OCI-LY7 (cell line): ENCODE results near the gene DCAF5. TPM values are rescaled to one million over a fixed set of nuclear protein-coding genes. Genes with fewer than 3 reads are reported as not detected.

ENCODE experiments used
- BruUV-seq: library from RNA; stranded (reverse); fragments of 400-500 nt; replicated peaks from 2 replicates; lab custom pipeline; 2021; lab: Mats Ljungman, UMichigan
- CTCF ChIA-PET: fragments of 300-600 bp; sonication (Branson Sonifier 250); formaldehyde crosslinking; loops from one replicate; lab custom pipeline; 2022; ENCODE audit warnings: antibody characterized with exemption; ENCODE audit not compliant: unreplicated experiment; lab: Charles Lee
- POLR2A ChIA-PET: fragments of 300-600 bp; sonication (Branson Sonifier 250); formaldehyde crosslinking; loops from one replicate; lab custom pipeline; 2022; ENCODE audit warnings: antibody characterized with exemption; lab: Charles Lee
- DNase-seq: peaks from one replicate; pipeline ENCODE4 v3.0.0-alpha.2; 2015; ENCODE audit warnings: low spot score
- H2AFZ ChIP-seq: fragments of 200-600 bp; sonication (generic), shearing (Covaris generic); 2 replicates; pipeline ENCODE4 v1.6.1; 2014; ENCODE audit warnings: mild to moderate bottlenecking, antibody characterized with exemption, low read length, moderate library complexity
- H3K27ac ChIP-seq: fragments of 200-600 bp; sonication (generic); 2 replicates; pipeline ENCODE4 v1.5.1; 2014; ENCODE audit warnings: mixed run types, low read depth, mild to moderate bottlenecking, moderate library complexity, low read length, inconsistent platforms; ENCODE audit not compliant: poor library complexity, severe bottlenecking
- H3K36me3 ChIP-seq: fragments of 200-600 bp; sonication (generic); 2 replicates; pipeline ENCODE4 v1.6.1; 2014; ENCODE audit warnings: mild to moderate bottlenecking, antibody characterized with exemption, low read length, moderate library complexity, mixed read lengths; ENCODE audit not compliant: insufficient read depth
- H3K4me1 ChIP-seq: fragments of 200-600 bp; sonication (generic); 2 replicates; pipeline ENCODE4 v1.5.1; 2014; ENCODE audit warnings: mild to moderate bottlenecking, low read length; ENCODE audit not compliant: insufficient read depth, poor library complexity, severe bottlenecking
- H3K4me2 ChIP-seq: fragments of 200-600 bp; sonication (generic); 2 replicates; pipeline ENCODE4 v1.6.1; 2014; ENCODE audit warnings: mild to moderate bottlenecking, low read length
- H3K4me3 ChIP-seq: fragments of 200-600 bp; sonication (generic); 2 replicates; pipeline ENCODE4 v1.5.1; 2014; ENCODE audit warnings: mild to moderate bottlenecking, low read depth, low read length; ENCODE audit not compliant: poor library complexity, severe bottlenecking
- H3K79me2 ChIP-seq: fragments of 200-600 bp; sonication (generic); 2 replicates; pipeline ENCODE4 v1.6.1; 2016; ENCODE audit warnings: low read depth, mild to moderate bottlenecking, low read length, moderate library complexity, mixed read lengths; ENCODE audit not compliant: insufficient read depth
- H3K9me2 ChIP-seq: fragments of 200-600 bp; sonication (generic); 2 replicates; pipeline ENCODE4 v1.6.1; 2016; ENCODE audit warnings: mild to moderate bottlenecking, low read length, mixed read lengths; ENCODE audit not compliant: insufficient read depth
- H3K9me3 ChIP-seq: fragments of 200-600 bp; sonication (generic); 2 replicates; pipeline ENCODE4 v1.6.1; 2014; ENCODE audit warnings: mild to moderate bottlenecking, mixed run types, low read length, mixed read lengths
- H4K20me1 ChIP-seq: fragments of 200-600 bp; sonication (generic); 2 replicates; pipeline ENCODE4 v1.6.1; 2014; ENCODE audit warnings: mild to moderate bottlenecking, antibody characterized with exemption, low read length, moderate library complexity, mixed read lengths; ENCODE audit not compliant: insufficient read depth
- EZH2phosphoT487 ChIP-seq: fragments of 200-600 bp; sonication (generic); IDR thresholded peaks from 2 replicates; pipeline ENCODE4 v1.6.1; 2018; ENCODE audit warnings: low read depth, borderline replicate concordance, mild to moderate bottlenecking, mixed run types, antibody characterized with exemption, low read length, moderate library complexity, mixed read lengths
- intact Hi-C: fragments of 100-400 bp; cut with micrococcal nuclease; formaldehyde crosslinking; loops from one replicate; pipeline ENCODE4 v1.10.0; 2022; ENCODE audit not compliant: unreplicated experiment
- total RNA-seq, 2 experiments: library from RNA; depleted of rRNA in 1 of 2; stranded (reverse); fragments of >200 nt in 1 of 2; shearing (Covaris generic) in 1 of 2; gene quantifications; 2 replicates each; pipeline ENCODE4 v1.2.3, GENCODE V29; 2014 to 2022
- TF ChIP-seq, protein P1 (sequence below): fragments of 200-600 bp; sonication (generic); conservative IDR thresholded peaks from 2 replicates; pipeline ENCODE4 v1.5.1; 2014; ENCODE audit warnings: mild to moderate bottlenecking, antibody characterized with exemption, low read length, moderate library complexity, mixed read lengths

The DCAF5 gene
- total RNA-seq, 2 experiments from 2014 or later = 23.1 to 46.0 TPM

DNA sequence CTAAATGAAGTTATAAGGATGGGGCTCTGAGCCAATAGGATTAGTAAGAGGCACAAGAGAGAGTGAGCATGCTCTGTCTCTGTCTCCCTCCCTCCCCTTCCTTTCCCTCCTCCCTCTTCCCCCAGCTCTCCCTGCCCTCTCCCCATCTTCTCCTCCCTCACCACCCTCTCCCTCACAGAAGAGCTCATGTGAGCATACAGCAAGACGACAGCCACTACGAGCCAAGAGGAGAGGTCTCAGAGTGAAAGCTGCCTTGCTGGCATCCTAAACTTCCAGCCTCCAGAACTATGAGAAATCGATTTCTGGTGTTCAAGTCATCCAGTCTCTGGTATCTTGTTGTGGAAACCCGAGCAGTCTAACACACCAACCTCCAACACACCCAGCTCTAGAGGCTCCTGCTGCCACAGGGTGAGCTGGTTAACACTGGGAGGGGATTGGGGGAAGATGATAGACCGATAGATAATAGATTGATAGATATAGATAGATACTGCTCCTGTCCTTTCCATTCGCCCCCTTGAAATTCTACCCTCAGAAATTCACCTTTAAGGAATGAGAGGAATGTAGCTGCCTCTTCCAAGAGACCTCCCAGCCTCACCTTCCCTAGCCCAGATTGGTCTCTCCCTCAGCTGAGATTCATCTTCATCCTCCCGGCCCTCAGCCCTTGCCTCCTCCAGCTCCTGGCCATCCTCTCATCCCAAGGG is 148.0 kb downstream of the DCAF5 start:
- H3K79me2 ChIP-seq = no peaks in the 10 kb centered on the region
- no peak for TF ChIP-seq EZH2phosphoT487
- TF ChIP-seq, protein P1, sequence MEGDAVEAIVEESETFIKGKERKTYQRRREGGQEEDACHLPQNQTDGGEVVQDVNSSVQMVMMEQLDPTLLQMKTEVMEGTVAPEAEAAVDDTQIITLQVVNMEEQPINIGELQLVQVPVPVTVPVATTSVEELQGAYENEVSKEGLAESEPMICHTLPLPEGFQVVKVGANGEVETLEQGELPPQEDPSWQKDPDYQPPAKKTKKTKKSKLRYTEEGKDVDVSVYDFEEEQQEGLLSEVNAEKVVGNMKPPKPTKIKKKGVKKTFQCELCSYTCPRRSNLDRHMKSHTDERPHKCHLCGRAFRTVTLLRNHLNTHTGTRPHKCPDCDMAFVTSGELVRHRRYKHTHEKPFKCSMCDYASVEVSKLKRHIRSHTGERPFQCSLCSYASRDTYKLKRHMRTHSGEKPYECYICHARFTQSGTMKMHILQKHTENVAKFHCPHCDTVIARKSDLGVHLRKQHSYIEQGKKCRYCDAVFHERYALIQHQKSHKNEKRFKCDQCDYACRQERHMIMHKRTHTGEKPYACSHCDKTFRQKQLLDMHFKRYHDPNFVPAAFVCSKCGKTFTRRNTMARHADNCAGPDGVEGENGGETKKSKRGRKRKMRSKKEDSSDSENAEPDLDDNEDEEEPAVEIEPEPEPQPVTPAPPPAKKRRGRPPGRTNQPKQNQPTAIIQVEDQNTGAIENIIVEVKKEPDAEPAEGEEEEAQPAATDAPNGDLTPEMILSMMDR = no peak
- H2AFZ ChIP-seq = no peak overlapping the region
- H3K27ac ChIP-seq = no peak overlapping the region
- no peak for DNase-seq
- no peak overlapping the region for H3K4me3 ChIP-seq
- no peaks in the 10 kb centered on the region for H3K9me2 ChIP-seq
- intact Hi-C loops = no loop called here
- H3K36me3 ChIP-seq = no peaks in the 10 kb centered on the region
- H3K4me2 ChIP-seq = no peak overlapping the region
- no TSS peak for BruUV-seq
- H4K20me1 ChIP-seq = no peaks in the 10 kb centered on the region
- no peaks in the 10 kb centered on the region for H3K9me3 ChIP-seq
- CTCF ChIA-PET = no interaction called here
- POLR2A ChIA-PET = interaction anchor here (0.5 kb wide), 1 partner anchor 1049 kb away, joined by 3 read pairs; no protein-coding TSS in a partner anchor
- H3K4me1 ChIP-seq = no peaks in the 10 kb centered on the region

DNA sequence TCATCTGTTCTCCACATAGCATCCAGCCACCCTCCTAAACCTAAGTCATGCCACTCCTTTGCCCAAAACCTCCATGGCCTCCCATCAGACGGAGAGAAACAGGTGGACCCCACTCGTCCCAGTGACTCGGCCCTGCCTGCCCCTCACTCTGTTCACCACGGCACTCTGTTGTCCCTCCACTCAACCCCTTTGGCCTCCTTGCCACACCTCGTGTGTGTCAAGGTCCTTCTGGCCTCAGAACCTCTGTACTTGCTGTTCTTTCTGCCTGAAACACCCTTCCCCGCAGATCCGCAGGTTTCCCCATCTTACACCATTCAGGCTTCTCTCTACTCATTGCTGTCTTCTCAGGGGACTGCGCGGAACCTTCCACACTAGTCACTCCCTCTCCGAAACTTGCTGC is 149.3 kb downstream of the DCAF5 start:
- Histone ChIP-seq H3K4me2 (no peak overlapping the region), H3K36me3 (no peaks in the 10 kb centered on the region), H3K79me2 (no peaks in the 10 kb centered on the region), H3K27ac (no peak overlapping the region), H3K4me1 (no peaks in the 10 kb centered on the region), H3K9me2 (no peaks in the 10 kb centered on the region), H2AFZ (no peak overlapping the region), H4K20me1 (no peaks in the 10 kb centered on the region), H3K9me3 (no peaks in the 10 kb centered on the region), H3K4me3 (no peak overlapping the region)
- TF ChIP-seq, protein P1 = no peak
- TF ChIP-seq EZH2phosphoT487 = no peak
- CTCF ChIA-PET = no interaction called here
- DNase-seq = no peak
- intact Hi-C loops = no loop called here
- POLR2A ChIA-PET = no interaction called here
- BruUV-seq = no TSS peak

DNA sequence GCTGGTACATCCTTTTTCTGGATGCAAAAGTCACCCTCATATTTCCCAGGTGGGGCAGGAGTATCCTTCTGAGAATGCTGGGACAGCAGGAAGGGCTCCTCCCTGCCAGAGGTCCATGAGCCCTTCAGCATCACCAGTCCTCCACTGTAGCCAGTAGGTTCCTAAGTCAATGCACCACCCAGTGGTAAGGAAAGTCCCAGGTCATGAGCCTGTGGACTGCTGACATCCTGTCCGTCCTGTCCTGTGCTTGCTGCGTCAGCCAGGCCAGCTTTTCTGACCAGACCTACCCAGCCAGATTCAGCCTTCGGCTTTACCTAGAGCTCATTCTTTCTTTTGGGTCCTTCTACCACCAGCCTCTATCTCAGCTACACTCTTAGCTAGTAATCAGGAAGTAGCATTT is 150.8 kb downstream of the DCAF5 start:
- intact Hi-C loops = no loop called here
- no peaks in the 10 kb centered on the region for H3K9me2 ChIP-seq
- H3K4me2 ChIP-seq = no peak overlapping the region
- DNase-seq = no peak
- ChIA-PET POLR2A (no interaction called here), CTCF (no interaction called here)
- no peaks in the 10 kb centered on the region for H3K36me3 ChIP-seq
- no peaks in the 10 kb centered on the region for H3K9me3 ChIP-seq
- H2AFZ ChIP-seq = no peak overlapping the region
- no peak for TF ChIP-seq EZH2phosphoT487
- TF ChIP-seq, protein P1 = no peak
- BruUV-seq = no TSS peak
- no peaks in the 10 kb centered on the region for H4K20me1 ChIP-seq
- H3K4me1 ChIP-seq = no peaks in the 10 kb centered on the region
- H3K27ac ChIP-seq = no peak overlapping the region
- H3K4me3 ChIP-seq = no peak overlapping the region
- H3K79me2 ChIP-seq = no peaks in the 10 kb centered on the region
